GM21576 (cell line): Measurements from ENCODE around the gene SLIT2.

ENCODE experiments used
- ATAC-seq: cut with Tn5 transposase; IDR thresholded peaks from one replicate; pipeline ENCODE4 v1.9.1; 2021; ENCODE audit warnings: mild to moderate bottlenecking, moderate library complexity; ENCODE audit not compliant: unreplicated experiment

Gene SLIT2

GRCh38 chr4:20298455-20298854 is 46.8 kb downstream of the SLIT2 start:
- no peak for ATAC-seq

GRCh38 chr4:20298986-20299385 is 47.3 kb downstream of the SLIT2 start:
- ATAC-seq: no peak

- ATAC-seq: no peak
These were observed 47.8 kb downstream of the SLIT2 start for GRCh38 chr4:20299515-20299914.

GRCh38 chr4:20301161-20301560 is 49.5 kb downstream of the SLIT2 start:
- ATAC-seq: no peak
